Esophagus squamous epithelium (tissue), 5 donors: Measurements from ENCODE around the gene TACR2. TPM values are rescaled to one million over a fixed set of nuclear protein-coding genes. Genes with fewer than 3 reads are reported as not detected.
A peak's percentile ranks its signal among the peaks of the same experiment; 100 is the strongest.

Experiments
- DNase-seq: peaks from one replicate; lab custom pipeline; 2025; lab: John Stamatoyannopoulos, UW
- H3K27ac ChIP-seq, 4 donors: fragments of 200-600 bp; sonication (generic); one replicate each; pipeline ENCODE4 v1.5.1; 2016 to 2019; ENCODE audit warnings: mild to moderate bottlenecking in 1 of 4
- H3K27me3 ChIP-seq, 4 donors: fragments of 200-600 bp; sonication (generic); 1 replicate in 3 of 4; 2 replicates in 1 of 4; pipeline versions ENCODE4 v1.5.1 to v1.6.0; 2017 to 2021; ENCODE audit warnings: antibody characterized with exemption in 1 of 4
- H3K36me3 ChIP-seq, 3 donors: fragments of 200-600 bp; sonication (generic); one replicate each; pipeline ENCODE4 v1.5.1; 2016 to 2019
- H3K4me1 ChIP-seq, 3 donors: fragments of 200-600 bp; sonication (generic); one replicate each; pipeline ENCODE4 v1.5.1; 2017 to 2019
- H3K4me3 ChIP-seq, 4 donors: fragments of 200-600 bp; sonication (generic); 1 replicate in 3 of 4; 2 replicates in 1 of 4; pipeline ENCODE4 v1.5.1; 2016 to 2019; ENCODE audit warnings: mild to moderate bottlenecking in 2 of 4, moderate library complexity in 1 of 4
- H3K9me3 ChIP-seq, 3 donors: fragments of 200-600 bp; sonication (generic); one replicate each; pipeline ENCODE4 v1.5.1; 2016 to 2019
- POLR2A ChIP-seq, 4 donors: fragments of 450-650 bp; IDR thresholded peaks; one replicate each; pipeline ENCODE4 v1.6.1; 2017; ENCODE audit warnings: antibody characterized with exemption in 4 of 4, mild to moderate bottlenecking in 4 of 4, moderate library complexity in 3 of 4
- WGBS, 2 donors: methylation state at CpG; one replicate each; pipeline ENCODE4 v1.1.5; 2018; 5-methylcytosine and 5-hydroxymethylcytosine counted together
- intact Hi-C: fragments of 100-400 bp; cut with DNase I; formaldehyde crosslinking; loops from one replicate; pipeline ENCODE4 v1.15.0; 2022
- total RNA-seq, 4 donors: library from RNA; depleted of rRNA; stranded (reverse); fragments of >200 nt; gene quantifications; one replicate each; pipeline ENCODE4 v1.1.0, GENCODE V29; 2016
- TF ChIP-seq, protein P1 (sequence below), 6 experiments: fragments of 450-650 bp in 4 of 6; fragments of 200-600 bp in 2 of 6; sonication (generic) in 2 of 6; IDR thresholded peaks; one replicate each; pipeline ENCODE4 v1.5.1; 2016 to 2019; ENCODE audit warnings: antibody characterized with exemption in 6 of 6, mild to moderate bottlenecking in 4 of 6, moderate library complexity in 4 of 6
- donor health status: DM: yes; HTN: yes; CAD: no.

The TACR2 gene
- total RNA-seq, 4 donors from 2014 or later, result 0.72 to 24.0 (median 4.4) TPM

DNA sequence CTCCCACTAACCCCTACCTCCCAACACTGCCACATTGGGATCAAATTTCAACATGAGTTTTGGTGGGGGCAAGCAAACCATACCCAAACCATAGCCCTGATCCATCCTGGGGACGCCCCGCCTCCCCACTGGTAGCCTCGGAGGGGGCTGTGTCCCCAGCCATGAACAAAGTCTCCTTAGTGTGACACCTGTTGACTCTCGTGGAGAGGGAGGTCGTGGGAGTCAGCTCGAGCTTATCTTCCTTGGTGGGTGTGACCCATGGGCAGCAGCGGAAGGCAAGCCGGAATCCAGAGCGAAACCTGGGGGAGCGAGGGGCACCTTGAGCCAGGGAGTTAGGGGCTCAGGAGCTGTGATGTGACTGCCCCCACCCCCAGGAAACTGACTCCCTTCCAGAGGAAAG is 11.9 kb downstream of the TACR2 start:
- Histone ChIP-seq H3K27me3 (no peaks in the 10 kb centered on the region), H3K9me3 (no peaks in the 10 kb centered on the region), H3K4me3 (no peak overlapping the region), H3K27ac (peak overlapping the region in 3 of 4 donors; percentile 32 to 81 (median 39)), H3K36me3 (peaks cover 21 to 61% (median 28%) of the 10 kb centered on the region in 3 donors), H3K4me1 (peaks cover 20 to 76% (median 36%) of the 10 kb centered on the region in 3 donors)
- DNase-seq, result no peak
- TF ChIP-seq, protein P1, sequence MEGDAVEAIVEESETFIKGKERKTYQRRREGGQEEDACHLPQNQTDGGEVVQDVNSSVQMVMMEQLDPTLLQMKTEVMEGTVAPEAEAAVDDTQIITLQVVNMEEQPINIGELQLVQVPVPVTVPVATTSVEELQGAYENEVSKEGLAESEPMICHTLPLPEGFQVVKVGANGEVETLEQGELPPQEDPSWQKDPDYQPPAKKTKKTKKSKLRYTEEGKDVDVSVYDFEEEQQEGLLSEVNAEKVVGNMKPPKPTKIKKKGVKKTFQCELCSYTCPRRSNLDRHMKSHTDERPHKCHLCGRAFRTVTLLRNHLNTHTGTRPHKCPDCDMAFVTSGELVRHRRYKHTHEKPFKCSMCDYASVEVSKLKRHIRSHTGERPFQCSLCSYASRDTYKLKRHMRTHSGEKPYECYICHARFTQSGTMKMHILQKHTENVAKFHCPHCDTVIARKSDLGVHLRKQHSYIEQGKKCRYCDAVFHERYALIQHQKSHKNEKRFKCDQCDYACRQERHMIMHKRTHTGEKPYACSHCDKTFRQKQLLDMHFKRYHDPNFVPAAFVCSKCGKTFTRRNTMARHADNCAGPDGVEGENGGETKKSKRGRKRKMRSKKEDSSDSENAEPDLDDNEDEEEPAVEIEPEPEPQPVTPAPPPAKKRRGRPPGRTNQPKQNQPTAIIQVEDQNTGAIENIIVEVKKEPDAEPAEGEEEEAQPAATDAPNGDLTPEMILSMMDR (IDR thresholded peaks at IDR 0.05), result no peak
- no peak for TF ChIP-seq POLR2A (IDR thresholded peaks at IDR 0.05)
- intact Hi-C loops, result no loop called here
- 67% methylated on average over 7 of the region's 10 CpGs; no CpG with 5 or more reads in 1 of the 2 donors for WGBS, 2 donors

DNA sequence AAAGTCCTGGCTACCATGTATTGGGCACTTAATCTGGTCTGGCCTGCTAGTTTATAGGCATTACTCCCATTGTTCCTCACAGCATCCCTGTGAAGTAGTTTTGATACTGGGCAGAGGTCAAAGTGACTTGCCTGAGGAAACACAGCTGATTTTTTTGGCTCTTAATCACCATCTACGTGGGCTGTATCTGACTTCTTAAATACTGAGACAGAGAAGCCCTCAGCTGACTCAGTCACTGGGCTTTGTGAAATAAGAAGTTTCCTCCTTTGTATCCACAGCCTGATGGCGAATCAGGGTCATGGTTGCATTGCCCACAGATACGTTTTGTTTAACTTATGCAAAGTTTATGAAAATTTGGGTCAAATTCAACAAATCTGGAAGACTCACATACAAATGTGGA is 13.2 kb downstream of the TACR2 start:
- Histone ChIP-seq H3K36me3 (peaks cover 25 to 74% (median 32%) of the 10 kb centered on the region in 3 donors), H3K9me3 (no peaks in the 10 kb centered on the region), H3K4me1 (peaks cover 16 to 73% (median 30%) of the 10 kb centered on the region in 3 donors), H3K27ac (peak overlapping the region in 3 of 4 donors; percentile 9 to 81 (median 28)), H3K27me3 (no peaks in the 10 kb centered on the region), H3K4me3 (no peak overlapping the region)
- WGBS, 2 donors, result 33 to 56% methylated on average over 3 of the region's 3 CpGs
- TF ChIP-seq, protein P1 (IDR thresholded peaks at IDR 0.05), result no peak
- TF ChIP-seq POLR2A (IDR thresholded peaks at IDR 0.05), result no peak
- intact Hi-C loops, result no loop called here
- DNase-seq, result no peak

DNA sequence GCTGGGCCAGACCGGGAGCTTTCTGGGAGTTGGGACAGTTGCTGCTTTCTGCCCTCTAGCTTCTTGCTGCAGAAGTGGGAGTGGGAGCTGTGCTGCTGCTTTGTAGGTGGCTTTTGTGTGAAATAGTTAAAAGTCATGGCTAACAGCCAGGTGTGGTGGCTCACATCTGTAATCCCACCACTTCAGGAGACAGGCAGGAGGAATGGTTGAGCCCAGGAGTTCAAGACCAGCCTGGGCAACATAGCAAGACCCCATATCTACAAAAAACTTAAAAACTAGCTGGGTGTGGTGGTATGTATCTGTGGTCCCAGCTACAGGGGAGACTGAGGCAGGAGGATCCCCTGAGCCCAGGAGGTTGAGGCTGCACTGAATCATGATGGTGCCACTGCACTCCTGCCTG is 13.7 kb downstream of the TACR2 start:
- H3K27me3 ChIP-seq, result no peaks in the 10 kb centered on the region
- no CpG with 5 or more reads among the region's 1 CpG for WGBS, 2 donors
- no peaks in the 10 kb centered on the region for H3K9me3 ChIP-seq
- H3K36me3 ChIP-seq, result peaks cover 27 to 78% (median 35%) of the 10 kb centered on the region in 3 donors
- H3K4me3 ChIP-seq, result no peak overlapping the region
- intact Hi-C loops, result no loop called here
- no peak for DNase-seq
- TF ChIP-seq POLR2A (IDR thresholded peaks at IDR 0.05), result no peak
- TF ChIP-seq, protein P1 (IDR thresholded peaks at IDR 0.05), result peak in 1 of 6 experiments; percentile 28
- peaks cover 13 to 72% (median 28%) of the 10 kb centered on the region in 3 donors for H3K4me1 ChIP-seq
- H3K27ac ChIP-seq, result peak overlapping the region; percentile 9 to 44 (median 34)

DNA sequence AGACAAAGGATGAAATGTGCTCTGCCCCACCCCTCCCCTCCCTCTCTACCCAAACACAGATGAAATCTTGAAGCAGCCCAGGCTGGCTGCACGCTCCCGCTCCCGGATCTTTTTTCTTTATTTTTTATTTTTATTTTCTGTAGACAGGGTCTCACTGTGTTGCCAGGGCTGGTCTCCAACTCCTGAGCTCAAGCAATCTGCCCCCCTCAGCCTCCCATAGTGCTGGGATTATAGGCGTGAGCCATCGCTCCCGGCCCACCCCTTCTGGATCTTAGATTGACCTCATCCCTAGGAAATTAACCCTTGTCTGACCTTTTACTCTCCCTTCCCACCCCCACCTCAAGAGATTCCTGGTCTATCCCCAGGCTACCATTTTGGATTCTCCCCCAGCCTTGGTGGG is 14.3 kb downstream of the TACR2 start:
- H3K27me3 ChIP-seq, result no peaks in the 10 kb centered on the region
- intact Hi-C loops, result no loop called here
- H3K9me3 ChIP-seq, result no peaks in the 10 kb centered on the region
- no peak for DNase-seq
- peaks cover 8 to 65% (median 21%) of the 10 kb centered on the region in 3 donors for H3K4me1 ChIP-seq
- TF ChIP-seq, protein P1 (IDR thresholded peaks at IDR 0.05), result no peak
- no peak for TF ChIP-seq POLR2A (IDR thresholded peaks at IDR 0.05)
- H3K4me3 ChIP-seq, result no peak overlapping the region
- H3K36me3 ChIP-seq, result peaks cover 27 to 85% (median 35%) of the 10 kb centered on the region in 3 donors
- peak overlapping the region in 3 of 4 donors; percentile 28 to 44 (median 42) for H3K27ac ChIP-seq
- 71 to 83% methylated on average over 6 of the region's 6 CpGs for WGBS, 2 donors

DNA sequence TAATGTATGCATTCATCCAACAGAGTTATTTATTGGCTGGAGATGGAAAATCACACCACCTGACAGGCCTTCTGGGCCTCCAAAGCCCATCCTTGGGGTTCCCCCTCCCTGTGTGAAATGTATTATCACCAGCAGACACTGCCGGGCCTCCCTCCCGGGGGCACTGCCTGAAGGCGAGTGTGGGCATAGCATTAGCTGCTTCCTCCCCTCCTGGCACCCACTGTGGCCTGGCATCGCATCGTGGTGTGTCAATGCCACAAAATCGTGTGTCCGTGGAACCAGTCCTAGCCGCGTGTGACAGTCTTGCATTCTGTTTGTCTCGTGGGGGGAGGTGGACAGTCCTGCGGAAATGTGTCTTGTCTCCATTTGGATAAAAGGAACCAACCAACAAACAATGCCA is 15.3 kb downstream of the TACR2 start:
- TF ChIP-seq, protein P1 (IDR thresholded peaks at IDR 0.05), result no peak
- no peak for TF ChIP-seq POLR2A (IDR thresholded peaks at IDR 0.05)
- H3K27ac ChIP-seq, result no peak overlapping the region
- H3K27me3 ChIP-seq, result no peaks in the 10 kb centered on the region
- WGBS, 2 donors, result 64 to 77% methylated on average over 5 to 10 of the region's 11 CpGs
- peaks cover 27 to 95% (median 35%) of the 10 kb centered on the region in 3 donors for H3K36me3 ChIP-seq
- no peak for DNase-seq
- H3K9me3 ChIP-seq, result no peaks in the 10 kb centered on the region
- no peak overlapping the region for H3K4me3 ChIP-seq
- intact Hi-C loops, result no loop called here
- peaks cover 8 to 56% (median 11%) of the 10 kb centered on the region in 3 donors for H3K4me1 ChIP-seq
